LoVo (cell line): ENCODE results near the gene GREM1.

ENCODE experiments used
- DNase-seq: peaks from one replicate; pipeline ENCODE4 v3.0.0-alpha.2; 2016; ENCODE audit warnings: low spot score

GREM1 gene

DNA sequence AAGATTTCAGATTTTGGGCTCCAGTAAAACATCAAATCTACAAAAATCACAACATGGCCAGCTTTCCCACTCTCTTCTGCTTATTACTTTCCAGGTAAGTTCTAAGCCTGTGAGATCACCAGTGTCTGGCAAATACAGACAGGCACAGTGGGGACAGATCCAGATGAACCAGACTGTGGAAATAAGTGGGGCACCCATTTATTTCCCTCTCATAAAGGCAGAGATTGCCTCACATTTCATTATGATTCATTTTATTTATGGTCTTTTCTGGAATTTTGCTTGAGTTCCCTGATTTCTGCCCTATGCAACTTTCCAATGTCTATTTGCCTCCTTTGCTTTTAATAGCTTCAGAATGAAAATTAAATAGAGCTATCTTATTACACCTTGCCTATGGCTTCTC, 66.8 kb downstream of the GREM1 start:
- DNase-seq, result no peak

DNA sequence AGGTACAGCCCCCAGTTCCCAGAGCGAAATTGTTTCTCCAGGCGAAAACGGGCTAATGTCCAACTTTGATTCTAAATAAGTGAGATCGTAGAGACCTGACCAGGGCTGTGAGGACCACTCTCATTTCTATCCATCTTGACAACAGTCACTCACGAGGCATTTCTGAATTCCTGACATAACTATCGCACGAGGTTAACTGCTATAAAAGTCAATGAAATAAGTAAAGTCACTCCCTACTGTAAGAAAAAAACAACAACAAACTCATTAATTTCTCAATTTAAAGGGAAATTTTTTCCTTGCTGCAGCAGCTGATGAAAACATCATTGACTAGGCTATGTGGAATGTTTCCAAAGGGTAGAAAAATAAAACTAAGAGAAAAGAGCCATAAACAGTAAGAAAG, 69.1 kb downstream of the GREM1 start:
- DNase-seq, result no peak

- no peak for DNase-seq
Observed at GRCh38 chr15:32787949-32788348, 70.1 kb downstream of the GREM1 start.

DNA sequence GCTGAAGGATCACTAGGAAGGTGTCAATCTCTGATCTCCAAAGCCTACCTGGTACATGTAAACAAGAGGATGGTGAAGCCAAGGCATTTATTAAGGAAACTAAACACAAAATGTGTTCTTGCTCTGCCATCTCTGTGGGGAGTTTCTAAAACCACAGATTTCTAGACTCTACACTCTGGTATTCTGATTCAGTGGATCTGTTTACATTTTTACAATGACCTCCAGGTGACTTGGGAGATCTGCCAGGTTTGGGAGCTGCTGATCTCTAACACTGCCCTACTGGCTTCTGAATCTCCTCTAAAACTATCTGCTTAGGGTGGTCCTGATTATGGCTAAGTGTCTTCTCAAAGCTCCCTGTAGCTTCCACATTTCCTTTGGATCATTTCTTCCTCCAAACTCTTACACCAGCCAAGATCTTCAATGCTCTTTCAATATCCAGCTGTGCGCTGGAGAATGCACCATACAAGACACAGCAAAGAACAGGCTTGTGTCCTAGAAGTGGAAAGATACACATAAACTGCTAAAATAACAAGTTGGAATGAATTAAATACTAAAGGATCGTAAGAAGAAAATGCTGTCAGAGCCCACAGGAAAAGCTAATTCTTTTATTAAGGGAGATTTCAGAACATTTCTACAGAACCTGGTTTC, 72.7 kb downstream of the GREM1 start:
- no peak for DNase-seq

- DNase-seq, result no peak
Observed at GRCh38 chr15:32792436-32792835, 74.6 kb downstream of the GREM1 start.
